Stimulated activated CD4-positive, alpha-beta T cell treated with anti-CD3 and anti-CD28 coated beads, TNF-alpha, amount 100 ng/mL, for 1 hour (primary cell): ENCODE measurements around the gene ZNF653.
"Not testable (repeated sequence)": the region's sequence is repeated elsewhere in the genome, so short reads cannot be mapped to it uniquely, and the experiment has no call there.

Experiments
- DNase-seq, 3 donors: peaks; one replicate each; pipeline ENCODE4 v3.0.0-alpha.2; 2020; ENCODE audit warnings: low read depth in 3 of 3, low spot score in 1 of 3

Gene ZNF653

GRCh38 chr19:11483366-11484111 lies 22.1 kb downstream of the ZNF653 start:
- no peak for DNase-seq

GRCh38 chr19:11482384-11483050 lies 23.1 kb downstream of the ZNF653 start:
- peak; percentile 53 to 77 (median 57) for DNase-seq

- DNase-seq, result peak in 1 of 3 donors; percentile 53
Observed at GRCh38 chr19:11481534-11482383, 23.9 kb downstream of the ZNF653 start.

- no peak for DNase-seq
Observed at GRCh38 chr19:11480715-11481533, 24.7 kb downstream of the ZNF653 start, which contains the start of gene ELAVL3. ELAVL3 (minus strand) TSS chr19:11481046; CDS start chr19:11480608, 438 bp downstream.

GRCh38 chr19:11479898-11480714 lies 25.5 kb downstream of the ZNF653 start:
- DNase-seq, result no peak

- DNase-seq, result no peak
Observed at GRCh38 chr19:11479090-11479897, 26.3 kb downstream of the ZNF653 start.

GRCh38 chr19:11478167-11479089 lies 27.2 kb downstream of the ZNF653 start:
- no peak for DNase-seq

GRCh38 chr19:11475861-11476260 lies 29.8 kb downstream of the ZNF653 start:
- no peak for DNase-seq

- not testable (repeated sequence) for DNase-seq
Observed at GRCh38 chr19:11475343-11475742, 30.3 kb downstream of the ZNF653 start.

GRCh38 chr19:11473725-11474124 lies 31.9 kb downstream of the ZNF653 start:
- DNase-seq, result no peak

GRCh38 chr19:11468266-11468845 lies 37.3 kb downstream of the ZNF653 start:
- not testable (repeated sequence) for DNase-seq

GRCh38 chr19:11465600-11465999 lies 40.0 kb downstream of the ZNF653 start:
- DNase-seq, result no peak

GRCh38 chr19:11464333-11465265 lies 41.0 kb downstream of the ZNF653 start:
- no peak for DNase-seq

- DNase-seq, result no peak
Observed at GRCh38 chr19:11463391-11463790, 42.2 kb downstream of the ZNF653 start.

- no peak for DNase-seq
Observed at GRCh38 chr19:11461453-11461852, 44.2 kb downstream of the ZNF653 start.

GRCh38 chr19:11460207-11460606 lies 45.4 kb downstream of the ZNF653 start:
- no peak for DNase-seq
